Stomach (tissue), 4 donors: ENCODE measurements around the gene CNTN5.

Experiments
- EP300 ChIP-seq: sonication (generic); formaldehyde crosslinking; IDR thresholded peaks from one replicate; pipeline ENCODE4 v1.6.1; 2017; ENCODE audit warnings: antibody characterized with exemption
- POLR2AphosphoS5 ChIP-seq, 3 donors: sonication (generic); formaldehyde crosslinking; IDR thresholded peaks; one replicate each; pipeline ENCODE4 v1.6.1; 2016; ENCODE audit warnings: antibody characterized with exemption in 3 of 3
- TF ChIP-seq, protein P1 (sequence below), 7 experiments: fragments of 450-650 bp in 4 of 7; fragments of 200-600 bp in 3 of 7; sonication (generic) in 3 of 7; IDR thresholded peaks; one replicate each; pipeline ENCODE4 v1.5.1; 2016 to 2019; ENCODE audit warnings: antibody characterized with exemption in 7 of 7, control low read depth in 2 of 7, mild to moderate bottlenecking in 1 of 7

DNA sequence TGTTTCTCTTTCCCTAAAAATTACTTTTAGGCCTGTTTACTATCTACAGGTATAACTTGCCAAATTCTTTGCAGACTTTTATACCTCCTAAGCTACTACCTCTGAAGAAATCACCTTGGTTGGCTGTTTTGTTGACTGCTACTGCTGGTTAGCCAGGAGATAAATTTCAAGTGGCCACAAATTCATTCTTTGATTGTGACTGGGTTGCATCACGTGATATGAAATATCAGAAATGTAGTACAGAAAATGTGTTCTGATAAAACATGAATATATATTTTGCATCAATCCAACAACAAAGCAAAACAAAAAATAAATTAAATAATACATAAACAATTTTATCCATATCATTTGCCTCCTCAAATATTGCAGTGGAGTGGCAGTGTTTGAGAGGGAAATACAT, 291.1 kb downstream of the CNTN5 start:
- TF ChIP-seq, protein P1, sequence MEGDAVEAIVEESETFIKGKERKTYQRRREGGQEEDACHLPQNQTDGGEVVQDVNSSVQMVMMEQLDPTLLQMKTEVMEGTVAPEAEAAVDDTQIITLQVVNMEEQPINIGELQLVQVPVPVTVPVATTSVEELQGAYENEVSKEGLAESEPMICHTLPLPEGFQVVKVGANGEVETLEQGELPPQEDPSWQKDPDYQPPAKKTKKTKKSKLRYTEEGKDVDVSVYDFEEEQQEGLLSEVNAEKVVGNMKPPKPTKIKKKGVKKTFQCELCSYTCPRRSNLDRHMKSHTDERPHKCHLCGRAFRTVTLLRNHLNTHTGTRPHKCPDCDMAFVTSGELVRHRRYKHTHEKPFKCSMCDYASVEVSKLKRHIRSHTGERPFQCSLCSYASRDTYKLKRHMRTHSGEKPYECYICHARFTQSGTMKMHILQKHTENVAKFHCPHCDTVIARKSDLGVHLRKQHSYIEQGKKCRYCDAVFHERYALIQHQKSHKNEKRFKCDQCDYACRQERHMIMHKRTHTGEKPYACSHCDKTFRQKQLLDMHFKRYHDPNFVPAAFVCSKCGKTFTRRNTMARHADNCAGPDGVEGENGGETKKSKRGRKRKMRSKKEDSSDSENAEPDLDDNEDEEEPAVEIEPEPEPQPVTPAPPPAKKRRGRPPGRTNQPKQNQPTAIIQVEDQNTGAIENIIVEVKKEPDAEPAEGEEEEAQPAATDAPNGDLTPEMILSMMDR (IDR thresholded peaks at IDR 0.05), result no peak
- TF ChIP-seq POLR2AphosphoS5 (IDR thresholded peaks at IDR 0.05), result no peak
- TF ChIP-seq EP300, result no peak
